Adrenal gland (tissue), 12 donors: Measurements from ENCODE around the gene MRPL54. TPM values are rescaled to one million over a fixed set of nuclear protein-coding genes. Genes with fewer than 3 reads are reported as not detected.
"Not testable (repeated sequence)": the region's sequence is repeated elsewhere in the genome, so short reads cannot be mapped to it uniquely, and the experiment has no call there.

Experiments
- DNase-seq, 7 donors: peaks; one replicate each; pipeline ENCODE4 v3.0.0-alpha.2; 2019 to 2020
- H3K27ac ChIP-seq, 5 donors: fragments of 200-600 bp; sonication (generic) in 4 of 5; 1 replicate in 3 of 5; 2 replicates in 2 of 5; pipeline versions ENCODE4 v1.5.1 to v1.8.0; 2016 to 2020; ENCODE audit warnings: mild to moderate bottlenecking in 1 of 5
- H3K27me3 ChIP-seq: fragments of 200-600 bp; 2 replicates; pipeline ENCODE4 v1.8.0; 2021
- H3K36me3 ChIP-seq, 2 donors: fragments of 200-600 bp; replicated peaks in 1 of 2; 1 replicate in 1 of 2; 2 replicates in 1 of 2; pipeline versions ENCODE4 v1.5.1 to v1.8.0; 2018 to 2022
- H3K4me1 ChIP-seq, 2 donors: fragments of 200-600 bp; replicated peaks in 1 of 2; 1 replicate in 1 of 2; 2 replicates in 1 of 2; pipeline versions ENCODE4 v1.5.1 to v1.8.0; 2018 to 2021
- H3K4me3 ChIP-seq, 4 donors: fragments of 200-600 bp; sonication (generic) in 3 of 4; one replicate each; pipeline ENCODE4 v1.5.1; 2016 to 2018
- H3K9me3 ChIP-seq, 3 donors: fragments of 200-600 bp; sonication (generic) in 1 of 3; replicated peaks in 1 of 3; 1 replicate in 2 of 3; 2 replicates in 1 of 3; pipeline versions ENCODE4 v1.5.1 to v1.8.0; 2016 to 2021
- POLR2A ChIP-seq, 2 donors: fragments of 450-650 bp; IDR thresholded peaks; one replicate each; pipeline ENCODE4 v1.6.1; 2017; ENCODE audit warnings: antibody characterized with exemption in 2 of 2, mild to moderate bottlenecking in 2 of 2, moderate library complexity in 1 of 2
- WGBS, 4 donors: extraction: QIAGEN DNeasy Blood & Tissue Kit in 2 of 4; methylation state at CpG; one replicate each; pipeline versions ENCODE4 v1.1.5 to v1.1.7; 2013 to 2017; 5-methylcytosine and 5-hydroxymethylcytosine counted together
- intact Hi-C, 2 donors: fragments of 100-400 bp; cut with DNase I; formaldehyde crosslinking; loops; one replicate each; pipeline versions ENCODE4 v1.14.1 to v1.15.0; 2022 to 2023
- polyA plus RNA-seq, 3 donors: library from polyadenylated mRNA; stranded (reverse); fragments of 200-250 nt in 2 of 3; fragments of 350-450 nt in 1 of 3; fragmentation: Illumina TruSeq in 1 of 3; extraction: RNeasy Lipid Tissue Mini Kit (QIAGEN cat#74804) in 1 of 3; gene quantifications; one replicate each; pipeline ENCODE4 v1.2.3, GENCODE V29; 2013 to 2014
- total RNA-seq, 9 donors: library from RNA; depleted of rRNA in 4 of 9; stranded (reverse); fragments of >200 nt in 4 of 9; fragments of 120-200 nt in 1 of 9; fragmentation: NEBNext Ultra II Directional in 1 of 9; extraction: Animal tissue kit (Norgen Biotek cat#: 25700) in 1 of 9; gene quantifications; one replicate each; pipeline versions ENCODE4 v1.1.0 to v1.2.4, GENCODE V29; 2013 to 2023
- TF ChIP-seq, protein P1 (sequence below), 6 experiments: fragments of 450-650 bp in 4 of 6; fragments of 200-600 bp in 2 of 6; sonication (generic) in 1 of 6; IDR thresholded peaks; 1 replicate in 5 of 6; 2 replicates in 1 of 6; pipeline versions ENCODE4 v1.5.1 to v1.8.0; 2016 to 2021; ENCODE audit warnings: antibody characterized with exemption in 6 of 6, mild to moderate bottlenecking in 2 of 6, moderate library complexity in 1 of 6
- donor health status: healthy with polysubstance abuse.
- donor health status: Bipolar disorder and iron deficiency.
- donor health status: DM: yes; HTN: yes; CAD: no.
- donor health status: DM: no; HTN: no; CAD: no.
- donor health status: DM: no; HTN: no; CAD: no.
- donor health status: DM: yes; HTN: yes; CAD: no.

The MRPL54 gene
- total and polyA plus RNA-seq, 12 donors = 60.2 to 229 (median 107) TPM

DNA sequence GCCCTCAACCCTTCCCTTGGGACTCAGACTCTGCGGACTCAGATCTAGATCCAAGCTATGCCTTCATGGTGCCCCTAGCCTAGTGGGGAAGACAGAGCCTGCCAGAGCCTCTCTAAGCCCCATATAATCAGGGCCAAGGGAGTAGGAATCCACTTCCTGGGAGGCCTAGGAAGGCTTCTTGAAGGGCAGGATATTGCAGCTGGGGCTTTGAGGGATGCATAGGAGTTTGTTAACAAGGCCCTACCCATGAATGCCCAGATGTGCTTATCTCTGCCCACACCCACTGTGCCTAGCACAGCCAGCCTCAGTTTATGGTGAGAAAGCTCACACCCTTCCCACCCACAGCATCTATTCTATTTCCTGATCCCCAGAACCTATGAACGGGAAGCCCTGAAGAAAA lies 12.3 kb upstream of the MRPL54 start:
- Histone ChIP-seq H3K27ac (no peak overlapping the region), H3K4me3 (no peak overlapping the region), H3K36me3 (peaks cover 0 to 41% of the 10 kb centered on the region in 2 donors), H3K27me3 (no peaks in the 10 kb centered on the region), H3K4me1 (no peaks in the 10 kb centered on the region), H3K9me3 (no peaks in the 10 kb centered on the region)
- DNase-seq = no peak
- intact Hi-C loops = no loop called here
- 89 to 100% (median 96%) methylated on average over 2 of the region's 2 CpGs for WGBS, 4 donors
- no peak for TF ChIP-seq POLR2A (IDR thresholded peaks at IDR 0.05)
- TF ChIP-seq, protein P1, sequence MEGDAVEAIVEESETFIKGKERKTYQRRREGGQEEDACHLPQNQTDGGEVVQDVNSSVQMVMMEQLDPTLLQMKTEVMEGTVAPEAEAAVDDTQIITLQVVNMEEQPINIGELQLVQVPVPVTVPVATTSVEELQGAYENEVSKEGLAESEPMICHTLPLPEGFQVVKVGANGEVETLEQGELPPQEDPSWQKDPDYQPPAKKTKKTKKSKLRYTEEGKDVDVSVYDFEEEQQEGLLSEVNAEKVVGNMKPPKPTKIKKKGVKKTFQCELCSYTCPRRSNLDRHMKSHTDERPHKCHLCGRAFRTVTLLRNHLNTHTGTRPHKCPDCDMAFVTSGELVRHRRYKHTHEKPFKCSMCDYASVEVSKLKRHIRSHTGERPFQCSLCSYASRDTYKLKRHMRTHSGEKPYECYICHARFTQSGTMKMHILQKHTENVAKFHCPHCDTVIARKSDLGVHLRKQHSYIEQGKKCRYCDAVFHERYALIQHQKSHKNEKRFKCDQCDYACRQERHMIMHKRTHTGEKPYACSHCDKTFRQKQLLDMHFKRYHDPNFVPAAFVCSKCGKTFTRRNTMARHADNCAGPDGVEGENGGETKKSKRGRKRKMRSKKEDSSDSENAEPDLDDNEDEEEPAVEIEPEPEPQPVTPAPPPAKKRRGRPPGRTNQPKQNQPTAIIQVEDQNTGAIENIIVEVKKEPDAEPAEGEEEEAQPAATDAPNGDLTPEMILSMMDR (IDR thresholded peaks at IDR 0.05) = no peak

DNA sequence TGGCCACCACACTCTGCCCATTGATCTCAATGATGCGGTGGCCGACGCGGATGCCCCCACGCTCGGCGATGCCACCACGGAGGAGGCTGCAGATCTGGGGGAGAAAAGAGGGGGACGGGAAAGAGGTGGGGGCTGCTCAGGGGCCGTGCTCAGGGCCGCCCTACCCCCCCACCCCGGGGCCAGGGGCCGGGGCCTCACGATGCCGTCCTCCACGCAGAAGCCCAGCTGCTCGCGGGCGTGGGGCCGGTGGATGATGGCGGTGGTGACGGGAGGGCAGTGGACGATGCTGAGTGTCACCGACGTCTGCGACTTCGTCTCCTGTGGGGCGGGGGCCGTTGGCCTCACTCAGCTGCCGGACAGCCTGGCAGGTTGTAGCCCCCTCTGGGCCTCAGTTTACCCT lies 11.2 kb upstream of the MRPL54 start:
- H3K36me3 ChIP-seq = peaks cover 0 to 41% of the 10 kb centered on the region in 2 donors

DNA sequence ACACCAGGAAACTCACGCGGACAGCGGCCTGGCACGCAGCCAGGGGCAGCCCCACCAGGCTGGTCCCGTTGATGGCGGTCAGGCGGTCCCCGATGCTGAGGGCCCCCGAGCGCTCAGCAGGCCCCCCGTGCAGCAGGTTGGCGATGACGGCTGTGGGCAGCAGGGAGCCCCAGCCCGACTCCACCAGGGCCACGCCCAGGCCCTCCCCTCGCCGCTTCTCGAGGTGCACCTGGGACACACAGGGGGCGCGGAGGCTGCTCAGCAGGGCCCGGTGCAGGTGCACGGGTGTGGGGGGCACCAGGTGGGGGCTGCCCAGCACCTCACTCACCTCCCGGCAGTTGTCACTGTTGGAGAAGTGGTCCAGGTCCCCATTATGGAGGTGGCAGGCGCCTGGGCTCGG lies 10.0 kb upstream of the MRPL54 start:
- Histone ChIP-seq H3K4me1 (no peaks in the 10 kb centered on the region), H3K27me3 (no peaks in the 10 kb centered on the region), H3K9me3 (no peaks in the 10 kb centered on the region), H3K4me3 (no peak overlapping the region), H3K27ac (no peak overlapping the region), H3K36me3 (peaks cover 0 to 45% of the 10 kb centered on the region in 2 donors)
- TF ChIP-seq, protein P1 (IDR thresholded peaks at IDR 0.05) = no peak
- TF ChIP-seq POLR2A (IDR thresholded peaks at IDR 0.05) = no peak
- intact Hi-C loops = no loop called here
- DNase-seq = no peak
- 88 to 91% methylated on average over 25 of the region's 25 CpGs; no CpG with 5 or more reads in 2 of the 4 donors for WGBS, 4 donors

More for the DNA sequence above, 11.2 kb upstream of the MRPL54 start:
- Histone ChIP-seq H3K27me3 (no peaks in the 10 kb centered on the region), H3K9me3 (no peaks in the 10 kb centered on the region), H3K4me1 (no peaks in the 10 kb centered on the region), H3K4me3 (no peak overlapping the region), H3K27ac (no peak overlapping the region)
- TF ChIP-seq POLR2A (IDR thresholded peaks at IDR 0.05) = no peak
- TF ChIP-seq, protein P1 (IDR thresholded peaks at IDR 0.05) = no peak
- 92 to 96% (median 94%) methylated on average over 9 to 30 of the region's 30 CpGs for WGBS, 4 donors
- intact Hi-C loops = no loop called here
- no peak for DNase-seq

DNA sequence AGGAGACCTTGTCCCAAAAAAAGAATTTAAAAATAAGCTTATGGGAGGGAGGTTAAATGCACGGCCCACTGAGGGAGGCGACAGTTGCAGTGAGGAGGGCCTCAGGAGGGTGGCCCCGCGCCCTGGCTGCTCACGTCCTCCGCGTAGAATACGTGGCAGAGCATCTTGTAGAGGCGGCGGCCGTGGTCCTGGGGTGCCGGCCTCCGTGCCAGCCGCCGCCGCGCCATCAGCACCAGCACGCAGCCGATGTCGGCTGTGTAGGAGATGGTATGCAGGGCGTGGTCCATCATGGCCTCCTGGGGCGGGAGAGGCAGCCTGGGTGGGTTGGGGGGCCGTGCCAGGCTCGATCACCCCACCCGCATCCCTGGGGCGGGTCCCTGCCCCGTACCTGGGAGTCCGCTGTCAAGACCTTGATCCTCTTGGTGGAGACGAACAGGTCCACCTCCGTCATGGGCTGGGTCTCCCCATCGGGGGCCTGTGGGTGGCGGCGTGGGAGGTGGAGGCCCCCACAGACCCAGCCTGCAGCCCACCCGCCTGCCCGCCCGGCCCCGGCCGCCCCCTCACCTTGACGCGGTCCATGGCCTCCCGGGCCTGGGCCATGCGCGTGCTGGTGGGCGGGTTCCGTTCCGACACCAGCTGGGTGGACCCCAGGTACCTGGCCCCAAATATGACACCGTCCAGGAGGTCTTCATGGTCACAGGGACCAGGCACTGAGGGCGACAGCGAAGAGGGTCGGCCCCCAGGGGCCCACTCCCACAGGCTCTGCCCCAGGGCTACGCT lies 8.7 kb upstream of the MRPL54 start:
- H3K4me1 ChIP-seq = no peaks in the 10 kb centered on the region
- intact Hi-C loops = no loop called here
- WGBS, 4 donors = 87 to 96% (median 95%) methylated on average over 9 to 51 of the region's 51 CpGs
- no peak for DNase-seq
- peaks cover 0 to 55% of the 10 kb centered on the region in 2 donors for H3K36me3 ChIP-seq
- no peaks in the 10 kb centered on the region for H3K27me3 ChIP-seq
- no peak overlapping the region for H3K4me3 ChIP-seq
- no peaks in the 10 kb centered on the region for H3K9me3 ChIP-seq
- no peak overlapping the region for H3K27ac ChIP-seq
- TF ChIP-seq, protein P1 (IDR thresholded peaks at IDR 0.05) = no peak
- TF ChIP-seq POLR2A (IDR thresholded peaks at IDR 0.05) = no peak

DNA sequence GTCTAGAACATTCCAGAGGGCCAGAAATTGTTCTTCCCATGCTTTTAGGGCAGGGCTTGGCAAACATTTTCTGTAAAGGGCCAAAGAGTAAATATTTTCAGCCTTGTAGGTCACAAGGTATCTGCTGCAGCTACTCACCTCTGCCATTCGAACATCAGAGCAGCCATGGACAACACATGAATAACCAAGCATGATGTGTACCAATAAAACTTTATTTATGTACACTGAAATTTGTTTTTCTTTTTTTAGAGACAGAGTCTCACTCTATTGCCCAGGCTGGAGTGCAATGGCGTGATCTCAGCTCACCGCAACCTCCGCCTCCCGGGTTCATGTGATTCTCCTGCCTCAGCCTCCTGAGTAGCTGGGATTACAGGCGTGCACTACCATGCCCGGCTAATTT lies 4.8 kb upstream of the MRPL54 start:
- Histone ChIP-seq H3K4me1 (peaks cover 6 to 20% of the 10 kb centered on the region in 2 donors), H3K36me3 (peaks cover 0 to 27% of the 10 kb centered on the region in 2 donors)
- H3K27ac ChIP-seq, H3K9me3 ChIP-seq, H3K4me3 ChIP-seq, H3K27me3 ChIP-seq, DNase-seq, intact Hi-C loops: not testable (repeated sequence)
- 94 to 96% (median 96%) methylated on average over 7 of the region's 7 CpGs for WGBS, 4 donors

DNA sequence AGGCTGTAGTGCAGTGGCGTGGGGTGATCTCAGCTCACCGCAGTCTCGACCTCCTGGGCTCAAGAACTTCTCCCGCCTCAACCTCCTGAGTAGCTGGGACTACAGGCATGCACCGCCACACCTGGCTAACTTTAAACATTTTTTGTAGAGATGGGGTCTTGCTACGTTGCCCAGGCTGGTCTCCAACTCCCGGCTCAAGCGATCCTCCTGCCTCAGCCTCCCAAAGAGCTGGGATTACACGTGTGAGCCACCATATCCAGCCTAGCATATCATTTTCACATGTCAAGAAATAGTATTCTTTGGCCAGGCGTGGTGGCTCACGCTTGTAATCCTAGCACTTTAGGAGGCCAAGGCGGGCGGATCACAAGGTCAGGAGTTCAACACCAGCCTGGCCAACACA lies 4.2 kb upstream of the MRPL54 start:
- DNase-seq, intact Hi-C loops, H3K4me3 ChIP-seq, H3K9me3 ChIP-seq, H3K27ac ChIP-seq, H3K27me3 ChIP-seq: not testable (repeated sequence)
- 97 to 99% (median 98%) methylated on average over 11 to 13 of the region's 13 CpGs for WGBS, 4 donors
- Histone ChIP-seq H3K36me3 (peaks cover 0 to 21% of the 10 kb centered on the region in 2 donors), H3K4me1 (peaks cover 9 to 23% of the 10 kb centered on the region in 2 donors)
